Dedifferentiated amniotic fluid mesenchymal stem cell (primary cell): ENCODE results near the gene SPNS2.

ENCODE experiments used
- DNase-seq: peaks from one replicate; pipeline ENCODE4 v3.0.0-alpha.2; 2016; ENCODE audit errors: extremely low spot score

Gene SPNS2

GRCh38 chr17:4480929-4481898 lies 17.5 kb upstream of the SPNS2 start:
- no peak for DNase-seq

GRCh38 chr17:4482338-4483011 lies 16.2 kb upstream of the SPNS2 start:
- DNase-seq = no peak

GRCh38 chr17:4483012-4483840 lies 15.5 kb upstream of the SPNS2 start:
- no peak for DNase-seq

- DNase-seq = no peak
Observed at GRCh38 chr17:4485676-4486646, 12.7 kb upstream of the SPNS2 start.

GRCh38 chr17:4487296-4487695 lies 11.4 kb upstream of the SPNS2 start:
- no peak for DNase-seq

- no peak for DNase-seq
Observed at GRCh38 chr17:4487820-4488716, 10.6 kb upstream of the SPNS2 start.

GRCh38 chr17:4488989-4489595 lies 9.6 kb upstream of the SPNS2 start:
- no peak for DNase-seq

- DNase-seq = no peak
Observed at GRCh38 chr17:4490109-4490591, 8.5 kb upstream of the SPNS2 start.

- no peak for DNase-seq
Observed at GRCh38 chr17:4490637-4491061, 8.0 kb upstream of the SPNS2 start.

- no peak for DNase-seq
Observed at GRCh38 chr17:4492721-4493561, 5.7 kb upstream of the SPNS2 start.

- DNase-seq = no peak
Observed at GRCh38 chr17:4497101-4497824, 1.4 kb upstream of the SPNS2 start.

GRCh38 chr17:4499431-4500190 lies 930 bp downstream of the SPNS2 start:
- no peak for DNase-seq

- DNase-seq = no peak
Observed at GRCh38 chr17:4500191-4500571, 1.5 kb downstream of the SPNS2 start.

- DNase-seq = no peak
Observed at GRCh38 chr17:4501295-4501949, 2.7 kb downstream of the SPNS2 start.

- DNase-seq = no peak
Observed at GRCh38 chr17:4502466-4503154, 3.9 kb downstream of the SPNS2 start.
